Sigmoid colon (tissue), 4 donors: ENCODE data around the gene TENT5A.

Experiments
- POLR2A ChIP-seq, 2 donors: fragments of 450-650 bp; IDR thresholded peaks; one replicate each; pipeline ENCODE4 v1.6.1; 2016; ENCODE audit warnings: antibody characterized with exemption in 2 of 2, mild to moderate bottlenecking in 2 of 2, moderate library complexity in 2 of 2
- POLR2AphosphoS5 ChIP-seq, 4 donors: sonication (generic); formaldehyde crosslinking; IDR thresholded peaks; one replicate each; pipeline ENCODE4 v1.6.1; 2017; ENCODE audit warnings: antibody characterized with exemption in 4 of 4
- TF ChIP-seq, protein P1 (sequence below), 4 experiments: fragments of 450-650 bp in 3 of 4; fragments of 200-600 bp in 1 of 4; IDR thresholded peaks; one replicate each; pipeline ENCODE4 v1.5.1; 2016 to 2019; ENCODE audit warnings: antibody characterized with exemption in 4 of 4, mild to moderate bottlenecking in 3 of 4, moderate library complexity in 2 of 4

DNA sequence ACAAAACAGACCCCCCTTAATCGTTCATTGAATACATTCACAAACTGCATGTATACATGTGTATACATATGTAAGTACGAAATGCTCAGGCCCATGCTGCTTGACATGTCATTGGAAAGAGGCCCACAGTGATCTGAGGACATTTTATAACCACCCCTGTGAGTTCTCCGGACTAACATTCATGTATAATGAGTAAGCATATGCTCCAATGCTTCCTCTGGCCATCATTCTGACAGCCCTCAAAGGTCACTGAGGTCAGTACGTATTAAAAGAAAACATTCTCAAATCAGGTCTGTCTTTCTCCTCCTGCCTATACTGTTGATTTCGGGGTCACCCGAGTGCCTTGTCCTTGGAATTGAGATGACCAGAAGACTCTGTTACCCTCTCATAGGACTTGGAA lies 54.9 kb downstream of the TENT5A start:
- TF ChIP-seq POLR2AphosphoS5 (IDR thresholded peaks at IDR 0.05) = no peak
- TF ChIP-seq, protein P1, sequence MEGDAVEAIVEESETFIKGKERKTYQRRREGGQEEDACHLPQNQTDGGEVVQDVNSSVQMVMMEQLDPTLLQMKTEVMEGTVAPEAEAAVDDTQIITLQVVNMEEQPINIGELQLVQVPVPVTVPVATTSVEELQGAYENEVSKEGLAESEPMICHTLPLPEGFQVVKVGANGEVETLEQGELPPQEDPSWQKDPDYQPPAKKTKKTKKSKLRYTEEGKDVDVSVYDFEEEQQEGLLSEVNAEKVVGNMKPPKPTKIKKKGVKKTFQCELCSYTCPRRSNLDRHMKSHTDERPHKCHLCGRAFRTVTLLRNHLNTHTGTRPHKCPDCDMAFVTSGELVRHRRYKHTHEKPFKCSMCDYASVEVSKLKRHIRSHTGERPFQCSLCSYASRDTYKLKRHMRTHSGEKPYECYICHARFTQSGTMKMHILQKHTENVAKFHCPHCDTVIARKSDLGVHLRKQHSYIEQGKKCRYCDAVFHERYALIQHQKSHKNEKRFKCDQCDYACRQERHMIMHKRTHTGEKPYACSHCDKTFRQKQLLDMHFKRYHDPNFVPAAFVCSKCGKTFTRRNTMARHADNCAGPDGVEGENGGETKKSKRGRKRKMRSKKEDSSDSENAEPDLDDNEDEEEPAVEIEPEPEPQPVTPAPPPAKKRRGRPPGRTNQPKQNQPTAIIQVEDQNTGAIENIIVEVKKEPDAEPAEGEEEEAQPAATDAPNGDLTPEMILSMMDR (IDR thresholded peaks at IDR 0.05) = no peak
- no peak for TF ChIP-seq POLR2A (IDR thresholded peaks at IDR 0.05)
